NCI-H774 (cell line): ENCODE measurements around the gene SMTNL2.
"Not testable (repeated sequence)": the region's sequence is repeated elsewhere in the genome, so short reads cannot be mapped to it uniquely, and the experiment has no call there.

Source experiments
- DNase-seq: peaks from one replicate; lab custom pipeline; 2025; lab: John Stamatoyannopoulos, UW

The SMTNL2 gene

GRCh38 chr17:4602041-4602440 lies 17.7 kb downstream of the SMTNL2 start:
- no peak for DNase-seq

GRCh38 chr17:4604111-4604644 lies 19.8 kb downstream of the SMTNL2 start:
- DNase-seq: no peak

DNA sequence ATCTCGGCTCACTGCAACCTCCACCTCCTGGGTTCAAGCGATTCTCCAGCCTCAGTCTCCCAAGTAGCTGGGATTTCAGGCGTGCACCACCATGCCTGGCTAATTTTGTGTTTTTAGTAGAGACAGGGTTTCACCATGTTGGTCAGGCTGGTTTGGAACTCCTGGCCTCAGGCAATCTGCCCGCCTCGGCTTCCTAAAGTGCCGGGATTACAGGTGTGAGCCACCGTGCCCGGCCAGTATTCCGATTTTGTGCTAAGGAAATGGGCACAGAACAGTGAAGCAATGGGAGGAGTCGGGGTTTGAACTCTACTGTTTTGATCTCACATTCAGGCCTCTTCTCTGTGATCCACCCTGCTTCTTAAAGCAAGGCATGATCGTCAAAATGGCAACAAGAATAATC lies 20.4 kb downstream of the SMTNL2 start:
- DNase-seq: not testable (repeated sequence)

- no peak for DNase-seq
These were observed 21.5 kb downstream of the SMTNL2 start for GRCh38 chr17:4605826-4606225.

DNA sequence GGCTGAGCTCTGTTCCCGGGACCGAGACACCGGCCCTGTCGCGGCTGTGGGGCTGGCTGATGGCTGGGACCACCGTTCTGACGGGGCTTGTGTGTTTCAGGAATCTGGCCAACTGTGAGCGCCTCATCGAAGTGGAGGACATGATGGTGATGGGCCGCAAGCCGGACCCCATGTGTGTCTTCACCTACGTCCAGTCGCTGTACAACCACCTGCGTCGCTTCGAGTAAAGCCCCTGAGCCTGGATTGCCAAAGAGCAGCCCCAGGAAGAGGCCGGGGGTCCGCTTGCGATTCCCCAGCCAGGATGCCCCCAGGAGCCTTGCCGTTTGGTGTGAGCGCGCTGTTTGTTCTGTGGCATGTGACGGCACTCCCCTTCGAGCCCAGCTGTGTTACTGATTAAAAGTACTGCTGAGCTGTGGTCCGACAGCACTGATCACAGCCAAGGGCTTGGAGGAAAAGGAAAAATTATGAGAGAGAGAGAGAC lies 23.0 kb downstream of the SMTNL2 start:
- DNase-seq: no peak

- no peak for DNase-seq
These were observed 23.5 kb downstream of the SMTNL2 start for GRCh38 chr17:4607773-4608187.

DNA sequence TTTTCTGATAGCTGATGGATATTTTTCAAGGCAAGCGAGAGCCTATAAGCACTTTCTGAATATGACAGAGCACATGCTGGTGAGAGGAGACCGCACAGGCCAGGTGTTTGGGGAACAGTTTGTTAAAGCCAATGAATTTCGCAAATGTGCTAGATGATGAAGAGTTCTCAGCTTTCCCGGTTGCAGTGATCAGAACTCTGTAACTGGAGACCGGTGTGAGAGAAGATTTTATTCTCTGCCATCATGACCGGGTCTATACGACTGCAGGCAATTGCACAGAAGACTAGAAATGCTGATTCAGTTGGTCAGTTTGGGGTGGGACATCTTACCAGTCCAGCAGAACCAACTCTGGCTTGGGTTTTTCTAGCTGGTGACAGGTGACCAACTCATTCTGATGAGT lies 25.4 kb downstream of the SMTNL2 start:
- no peak for DNase-seq

DNA sequence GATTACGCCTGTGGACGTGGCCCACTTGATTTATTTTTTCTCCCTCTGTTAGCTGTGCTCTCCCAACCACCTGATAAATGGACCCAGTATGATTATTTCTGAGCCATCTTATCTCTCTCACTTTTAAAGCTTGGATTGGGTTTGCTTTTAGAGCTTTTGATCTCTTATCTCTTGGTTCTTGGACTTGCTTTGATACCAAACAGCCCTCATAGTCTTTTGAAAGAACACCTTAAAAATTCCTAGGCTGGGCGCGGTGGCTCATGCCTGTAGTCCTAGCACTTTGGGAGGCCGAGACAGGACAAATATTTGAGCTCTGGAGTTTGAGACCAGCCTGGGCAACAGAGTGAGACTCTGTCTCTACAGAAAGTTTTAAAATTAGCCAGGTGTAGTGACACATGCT lies 25.8 kb downstream of the SMTNL2 start:
- DNase-seq: no peak

- no peak for DNase-seq
These were observed 26.3 kb downstream of the SMTNL2 start for GRCh38 chr17:4610656-4611055.

DNA sequence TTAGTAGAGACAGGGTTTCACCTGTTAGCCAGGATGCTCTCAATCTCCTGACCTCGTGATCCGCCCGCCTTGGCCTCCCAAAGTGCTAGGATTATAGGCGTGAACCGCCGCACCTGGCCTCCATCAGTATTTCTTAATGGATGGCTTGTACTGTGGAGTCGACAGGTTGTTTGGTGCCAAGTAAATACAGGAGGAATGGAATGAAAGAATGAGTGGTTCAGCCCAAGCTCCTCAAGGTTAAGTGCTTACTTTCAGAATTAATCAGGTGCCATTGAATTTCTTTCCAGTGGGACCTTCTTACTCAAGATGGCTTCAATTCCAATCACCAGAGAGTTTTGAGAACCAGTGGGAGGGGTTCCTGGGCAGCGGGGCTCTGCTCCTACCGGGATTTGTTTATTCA lies 32.1 kb downstream of the SMTNL2 start:
- no peak for DNase-seq

DNA sequence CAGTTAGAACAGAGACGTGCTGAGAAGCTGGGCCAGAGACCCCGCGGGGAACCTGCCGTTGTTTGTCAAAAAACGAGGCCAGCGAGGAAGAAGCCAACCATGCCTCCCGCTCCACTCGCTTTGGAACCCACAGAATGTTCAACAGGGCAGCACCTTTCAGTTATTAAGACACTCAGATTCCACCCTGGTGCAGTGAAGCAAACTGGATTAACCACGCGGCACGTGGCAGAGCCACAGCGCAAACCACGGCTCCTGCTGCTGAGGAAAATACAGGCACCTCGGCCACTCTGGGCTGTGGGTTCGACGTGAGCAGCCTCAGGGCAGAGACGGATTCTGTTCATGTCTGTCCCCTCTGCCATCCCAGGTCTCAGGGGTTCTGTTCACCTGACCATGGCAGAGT lies 32.8 kb downstream of the SMTNL2 start:
- DNase-seq: no peak

GRCh38 chr17:4617590-4618351 lies 33.4 kb downstream of the SMTNL2 start:
- no peak for DNase-seq

DNA sequence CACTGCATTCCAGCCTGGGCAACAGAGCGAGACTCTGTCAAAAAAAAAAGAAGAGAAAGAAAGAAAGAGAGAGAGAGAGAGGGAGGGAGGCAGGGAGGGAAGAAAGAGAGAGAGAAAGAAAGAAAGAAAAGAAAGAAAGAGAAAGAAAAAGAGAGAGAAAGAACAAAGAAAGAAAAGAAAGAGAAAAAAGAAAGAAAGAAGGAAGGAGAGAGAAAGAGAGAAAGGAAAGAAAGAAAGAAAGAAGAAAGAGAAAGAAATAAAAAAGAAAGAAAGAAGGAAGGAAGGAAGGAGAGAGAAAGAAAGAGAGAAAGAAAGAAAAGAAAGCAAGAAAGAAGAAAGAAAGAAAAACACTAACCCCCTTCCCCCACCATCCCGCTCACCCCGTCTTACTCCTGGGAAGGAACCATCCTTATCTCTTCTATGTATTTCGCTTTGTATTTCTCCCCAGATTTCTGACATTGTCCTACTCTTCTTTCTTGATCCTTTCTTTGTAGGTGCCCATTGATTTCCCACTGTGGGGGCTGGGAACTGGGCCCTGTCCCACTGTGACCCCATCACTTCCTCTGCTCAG lies 36.3 kb downstream of the SMTNL2 start:
- no peak for DNase-seq

DNA sequence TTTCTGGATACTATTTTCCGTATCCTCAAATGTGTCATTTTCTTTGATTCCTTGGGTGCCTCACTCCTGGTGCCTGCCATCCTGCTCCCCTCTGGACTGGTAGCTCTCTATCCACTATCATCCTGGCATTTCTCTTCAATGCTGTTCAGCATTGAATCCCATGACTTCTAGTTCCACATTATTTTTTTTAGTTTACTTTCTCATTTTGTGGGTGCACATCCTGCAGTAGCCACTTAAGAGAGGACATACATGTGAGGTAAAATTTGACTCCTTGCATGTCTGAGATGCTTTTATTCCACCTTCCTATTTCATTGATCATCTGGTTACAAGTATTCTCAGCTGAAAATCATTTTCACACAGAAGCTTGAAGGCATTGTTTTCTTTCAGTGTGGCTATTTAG lies 38.0 kb downstream of the SMTNL2 start:
- no peak for DNase-seq

DNA sequence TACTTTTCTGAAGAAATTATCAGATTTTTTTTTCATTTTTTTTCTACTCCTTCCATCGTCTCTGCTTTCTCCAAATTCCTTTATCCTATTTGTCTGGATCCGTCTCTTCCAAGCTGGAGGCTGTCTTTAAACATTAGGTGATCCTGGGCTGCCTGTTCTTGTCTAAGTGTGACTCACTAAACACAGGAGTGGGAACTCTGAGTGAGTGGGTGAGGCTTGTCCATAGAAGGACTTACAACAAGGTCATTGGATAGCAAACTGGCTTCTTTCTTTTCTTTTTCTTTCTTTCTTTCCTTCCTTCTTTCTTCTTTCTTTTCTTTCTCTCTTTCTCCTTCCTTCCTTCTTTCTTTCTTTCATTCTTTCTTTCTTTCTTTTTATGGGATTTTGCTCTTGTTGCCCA lies 38.9 kb downstream of the SMTNL2 start:
- DNase-seq: no peak

- DNase-seq: not testable (repeated sequence)
These were observed 40.2 kb downstream of the SMTNL2 start for GRCh38 chr17:4624451-4624911.

GRCh38 chr17:4625181-4625617 lies 40.9 kb downstream of the SMTNL2 start:
- no peak for DNase-seq

DNA sequence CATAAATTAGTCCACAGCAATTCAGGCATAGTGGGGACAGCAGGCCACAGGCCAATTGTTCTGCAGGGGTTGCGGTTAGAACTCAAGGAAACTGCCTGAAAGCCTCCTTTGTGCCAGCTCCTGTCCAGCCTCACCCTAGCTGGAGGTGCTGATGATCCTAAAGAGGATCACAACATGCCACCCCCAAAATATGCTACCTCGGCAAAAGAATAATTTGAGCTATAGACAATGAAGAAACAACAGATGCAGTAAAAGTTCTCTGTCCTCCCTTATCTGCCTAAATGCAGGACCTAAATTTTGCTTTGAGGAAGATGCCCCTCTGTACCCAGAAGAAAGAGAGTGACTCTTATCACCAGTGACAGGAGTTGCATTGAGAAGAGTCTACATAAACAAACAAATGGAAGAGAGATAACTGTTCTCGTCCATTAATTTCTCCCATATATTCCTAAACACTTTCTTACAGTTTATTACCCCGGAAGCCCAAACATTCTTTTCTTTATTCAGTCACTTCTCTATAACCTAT lies 42.5 kb downstream of the SMTNL2 start:
- DNase-seq: no peak

GRCh38 chr17:4631431-4631830 lies 47.1 kb downstream of the SMTNL2 start:
- no peak for DNase-seq

GRCh38 chr17:4631836-4632580 lies 47.7 kb downstream of the SMTNL2 start:
- DNase-seq: no peak

DNA sequence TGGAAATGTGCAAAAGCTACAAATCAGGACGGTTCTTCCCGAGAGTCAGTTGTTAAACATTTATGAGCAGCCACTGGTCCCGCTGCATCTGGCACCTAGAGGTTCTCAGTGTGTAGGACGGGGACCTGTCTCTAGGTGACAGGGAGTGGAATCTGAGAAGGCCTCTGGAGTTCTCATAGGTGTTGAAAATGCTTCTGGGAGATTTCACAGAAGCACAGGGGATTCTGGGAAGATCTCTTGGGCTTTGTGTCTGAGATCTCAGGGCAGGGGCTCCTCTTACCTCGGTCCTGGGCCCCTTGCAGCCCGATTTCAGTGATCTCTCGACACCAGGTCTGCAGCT lies 48.2 kb downstream of the SMTNL2 start:
- no peak for DNase-seq

GRCh38 chr17:4633643-4634042 lies 49.3 kb downstream of the SMTNL2 start:
- no peak for DNase-seq

- no peak for DNase-seq
These were observed 50.6 kb downstream of the SMTNL2 start for GRCh38 chr17:4634976-4635375.
